Activated CD4-positive, alpha-beta T cell treated with anti-CD3 and anti-CD28 coated beads, Interleukin-2, amount 10 ng/mL, durations not matched to agents 24 days and 14 days (primary cell): ENCODE data around the gene PRR5L. TPM values are rescaled to one million over a fixed set of nuclear protein-coding genes. Genes with fewer than 3 reads are reported as not detected.

ENCODE experiments used
- DNase-seq: peaks from one replicate; pipeline ENCODE4 v3.0.0; 2022
- H3K27ac Mint-ChIP-seq: one replicate; pipeline ENCODE4 v1.8.0; 2022; ENCODE audit warnings: mild to moderate bottlenecking, mixed read lengths
- H3K27me3 Mint-ChIP-seq: one replicate; pipeline ENCODE4 v1.8.0; 2022; ENCODE audit warnings: mixed read lengths
- H3K36me3 Mint-ChIP-seq: one replicate; pipeline ENCODE4 v1.8.0; 2022; ENCODE audit warnings: low read depth, mild to moderate bottlenecking, mixed read lengths
- H3K4me1 Mint-ChIP-seq: one replicate; pipeline ENCODE4 v1.8.0; 2021; ENCODE audit warnings: mixed read lengths
- H3K4me3 Mint-ChIP-seq: one replicate; pipeline ENCODE4 v1.8.0; 2022; ENCODE audit warnings: mild to moderate bottlenecking, moderate library complexity, mixed read lengths
- H3K9me3 Mint-ChIP-seq: one replicate; pipeline ENCODE4 v1.8.0; 2021; ENCODE audit warnings: mixed read lengths
- intact Hi-C: fragments of 100-400 bp; cut with micrococcal nuclease; formaldehyde crosslinking; loops from one replicate; pipeline ENCODE4 v1.15.1; 2023
- total RNA-seq: library from RNA; stranded (reverse); gene quantifications from 2 replicates; pipeline ENCODE4 v1.2.3, GENCODE V29; 2022

PRR5L gene
- total RNA-seq, 1 donor from 2014 or later, result 54.5 TPM

- peak; percentile 54 for DNase-seq
- H3K27me3 Mint-ChIP-seq, result peaks cover 29% of the 10 kb centered on the region
- H3K27ac Mint-ChIP-seq, result no peak overlapping the region
- intact Hi-C loops, result no loop called here
- peaks cover 40% of the 10 kb centered on the region for H3K4me1 Mint-ChIP-seq
- H3K4me3 Mint-ChIP-seq, result peak overlapping the region; percentile 42
- H3K36me3 Mint-ChIP-seq, result no peaks in the 10 kb centered on the region
- no peaks in the 10 kb centered on the region for H3K9me3 Mint-ChIP-seq
Observed at GRCh38 chr11:36361901-36362391, 65.9 kb downstream of the PRR5L start.

GRCh38 chr11:36362902-36363301 is 66.8 kb downstream of the PRR5L start:
- no peak overlapping the region for H3K4me3 Mint-ChIP-seq
- no peaks in the 10 kb centered on the region for H3K9me3 Mint-ChIP-seq
- DNase-seq, result no peak
- peaks cover 36% of the 10 kb centered on the region for H3K27me3 Mint-ChIP-seq
- H3K36me3 Mint-ChIP-seq, result no peaks in the 10 kb centered on the region
- intact Hi-C loops, result no loop called here
- peaks cover 31% of the 10 kb centered on the region for H3K4me1 Mint-ChIP-seq
- H3K27ac Mint-ChIP-seq, result no peak overlapping the region

GRCh38 chr11:36363361-36364268 is 67.5 kb downstream of the PRR5L start:
- H3K4me3 Mint-ChIP-seq, result no peak overlapping the region
- no peaks in the 10 kb centered on the region for H3K9me3 Mint-ChIP-seq
- H3K27me3 Mint-ChIP-seq, result peaks cover 40% of the 10 kb centered on the region
- peaks cover 28% of the 10 kb centered on the region for H3K4me1 Mint-ChIP-seq
- no peaks in the 10 kb centered on the region for H3K36me3 Mint-ChIP-seq
- peak; percentile 53 for DNase-seq
- intact Hi-C loops, result no loop called here
- H3K27ac Mint-ChIP-seq, result peak overlapping the region; percentile 9

- no peak overlapping the region for H3K4me3 Mint-ChIP-seq
- peaks cover 42% of the 10 kb centered on the region for H3K27me3 Mint-ChIP-seq
- no peak for DNase-seq
- H3K9me3 Mint-ChIP-seq, result no peaks in the 10 kb centered on the region
- no peaks in the 10 kb centered on the region for H3K36me3 Mint-ChIP-seq
- intact Hi-C loops, result no loop called here
- H3K4me1 Mint-ChIP-seq, result peaks cover 28% of the 10 kb centered on the region
- no peak overlapping the region for H3K27ac Mint-ChIP-seq
Observed at GRCh38 chr11:36364551-36365325, 68.7 kb downstream of the PRR5L start.

- Mint-ChIP-seq H3K27me3 (peaks cover 49% of the 10 kb centered on the region), H3K4me1 (peaks cover 17% of the 10 kb centered on the region), H3K9me3 (peaks cover 3% of the 10 kb centered on the region), H3K4me3 (no peak overlapping the region), H3K36me3 (no peaks in the 10 kb centered on the region), H3K27ac (no peak overlapping the region)
- DNase-seq, result no peak
- intact Hi-C loops, result no loop called here
Observed at GRCh38 chr11:36365907-36366306, 69.8 kb downstream of the PRR5L start.

- peaks cover 3% of the 10 kb centered on the region for H3K9me3 Mint-ChIP-seq
- peaks cover 7% of the 10 kb centered on the region for H3K4me1 Mint-ChIP-seq
- peaks cover 64% of the 10 kb centered on the region for H3K27me3 Mint-ChIP-seq
- H3K27ac Mint-ChIP-seq, result peak overlapping the region; percentile 5
- no peak for DNase-seq
- no peak overlapping the region for H3K4me3 Mint-ChIP-seq
- intact Hi-C loops, result no loop called here
- no peaks in the 10 kb centered on the region for H3K36me3 Mint-ChIP-seq
Observed at GRCh38 chr11:36367806-36368680, 72.0 kb downstream of the PRR5L start.

GRCh38 chr11:36371181-36371580 is 75.1 kb downstream of the PRR5L start:
- peaks cover 68% of the 10 kb centered on the region for H3K27me3 Mint-ChIP-seq
- H3K27ac Mint-ChIP-seq, result no peak overlapping the region
- H3K4me3 Mint-ChIP-seq, result no peak overlapping the region
- no peaks in the 10 kb centered on the region for H3K36me3 Mint-ChIP-seq
- peaks cover 13% of the 10 kb centered on the region for H3K4me1 Mint-ChIP-seq
- intact Hi-C loops, result no loop called here
- H3K9me3 Mint-ChIP-seq, result peaks cover 3% of the 10 kb centered on the region
- DNase-seq, result no peak

GRCh38 chr11:36371590-36371989 is 75.5 kb downstream of the PRR5L start:
- Mint-ChIP-seq H3K4me1 (peaks cover 14% of the 10 kb centered on the region), H3K4me3 (no peak overlapping the region), H3K36me3 (peaks cover under 1% of the 10 kb centered on the region), H3K27ac (no peak overlapping the region), H3K9me3 (peaks cover 3% of the 10 kb centered on the region), H3K27me3 (peaks cover 66% of the 10 kb centered on the region)
- intact Hi-C loops, result no loop called here
- DNase-seq, result no peak

GRCh38 chr11:36372101-36372771 is 76.1 kb downstream of the PRR5L start:
- H3K4me3 Mint-ChIP-seq, result no peak overlapping the region
- DNase-seq, result no peak
- H3K27me3 Mint-ChIP-seq, result peaks cover 64% of the 10 kb centered on the region
- H3K4me1 Mint-ChIP-seq, result peaks cover 14% of the 10 kb centered on the region
- H3K36me3 Mint-ChIP-seq, result peaks cover 2% of the 10 kb centered on the region
- H3K9me3 Mint-ChIP-seq, result peaks cover 3% of the 10 kb centered on the region
- intact Hi-C loops, result no loop called here
- H3K27ac Mint-ChIP-seq, result no peak overlapping the region

GRCh38 chr11:36373016-36374010 is 77.2 kb downstream of the PRR5L start:
- peaks cover 54% of the 10 kb centered on the region for H3K27me3 Mint-ChIP-seq
- intact Hi-C loops, result no loop called here

GRCh38 chr11:36374726-36375125 is 78.6 kb downstream of the PRR5L start:
- DNase-seq, result no peak
- Mint-ChIP-seq H3K36me3 (peaks cover 24% of the 10 kb centered on the region), H3K4me3 (no peak overlapping the region), H3K4me1 (peaks cover 30% of the 10 kb centered on the region), H3K9me3 (peaks cover 3% of the 10 kb centered on the region), H3K27ac (no peak overlapping the region), H3K27me3 (peaks cover 57% of the 10 kb centered on the region)
- intact Hi-C loops, result loop anchor here (5.0 kb wide), 2 partner anchors 32 to 103 kb away; no protein-coding TSS in a partner anchor

More at GRCh38 chr11:36373016-36374010, 77.2 kb downstream of the PRR5L start:
- Mint-ChIP-seq H3K27ac (no peak overlapping the region), H3K9me3 (peaks cover 3% of the 10 kb centered on the region), H3K4me1 (peaks cover 20% of the 10 kb centered on the region), H3K36me3 (peaks cover 9% of the 10 kb centered on the region), H3K4me3 (no peak overlapping the region)
- no peak for DNase-seq
